ENCODE measurements around the gene PCNX1. TPM values are rescaled to one million over a fixed set of nuclear protein-coding genes. Genes with fewer than 3 reads are reported as not detected.
"Not testable (repeated sequence)": the region's sequence is repeated elsewhere in the genome, so short reads cannot be mapped to it uniquely, and the experiment has no call there.

The PCNX1 gene
- total RNA-seq, 1 donor from 2014 or later = 46.5 TPM

DNA sequence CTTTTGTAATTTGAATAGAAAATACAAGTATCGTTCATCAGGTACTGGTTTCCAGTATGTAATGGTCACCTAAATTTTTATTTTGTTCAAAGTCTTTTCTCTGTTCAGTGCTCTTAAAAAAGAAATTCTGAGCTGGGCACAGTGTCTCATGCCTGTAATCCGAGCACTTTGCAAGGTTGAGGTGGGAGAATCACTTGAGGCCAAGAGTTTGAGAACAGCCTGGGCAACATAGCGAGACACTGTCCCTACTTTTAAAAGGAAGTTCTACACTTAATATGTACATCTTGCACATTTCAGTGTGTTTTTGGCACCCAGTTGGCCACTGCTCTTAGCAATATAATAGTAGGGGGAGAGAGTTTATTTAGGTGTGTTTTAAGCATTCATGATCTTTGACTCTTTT lies 27.9 kb downstream of the PCNX1 start:
- no peak for ATAC-seq
- H3K27me3 ChIP-seq = no peaks in the 10 kb centered on the region
- H3K4me1 ChIP-seq = peaks cover 37% of the 10 kb centered on the region
- H3K27ac ChIP-seq = peak overlapping the region; percentile 59
- no peaks in the 10 kb centered on the region for H3K36me3 ChIP-seq
- TF ChIP-seq, protein P1, sequence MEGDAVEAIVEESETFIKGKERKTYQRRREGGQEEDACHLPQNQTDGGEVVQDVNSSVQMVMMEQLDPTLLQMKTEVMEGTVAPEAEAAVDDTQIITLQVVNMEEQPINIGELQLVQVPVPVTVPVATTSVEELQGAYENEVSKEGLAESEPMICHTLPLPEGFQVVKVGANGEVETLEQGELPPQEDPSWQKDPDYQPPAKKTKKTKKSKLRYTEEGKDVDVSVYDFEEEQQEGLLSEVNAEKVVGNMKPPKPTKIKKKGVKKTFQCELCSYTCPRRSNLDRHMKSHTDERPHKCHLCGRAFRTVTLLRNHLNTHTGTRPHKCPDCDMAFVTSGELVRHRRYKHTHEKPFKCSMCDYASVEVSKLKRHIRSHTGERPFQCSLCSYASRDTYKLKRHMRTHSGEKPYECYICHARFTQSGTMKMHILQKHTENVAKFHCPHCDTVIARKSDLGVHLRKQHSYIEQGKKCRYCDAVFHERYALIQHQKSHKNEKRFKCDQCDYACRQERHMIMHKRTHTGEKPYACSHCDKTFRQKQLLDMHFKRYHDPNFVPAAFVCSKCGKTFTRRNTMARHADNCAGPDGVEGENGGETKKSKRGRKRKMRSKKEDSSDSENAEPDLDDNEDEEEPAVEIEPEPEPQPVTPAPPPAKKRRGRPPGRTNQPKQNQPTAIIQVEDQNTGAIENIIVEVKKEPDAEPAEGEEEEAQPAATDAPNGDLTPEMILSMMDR (IDR thresholded peaks at IDR 0.05) = no peak
- H3K9me3 ChIP-seq = no peaks in the 10 kb centered on the region
- no peak overlapping the region for H3K4me3 ChIP-seq
- intact Hi-C loops (cut with DNase I) = no loop called here
- DNase-seq = no peak

DNA sequence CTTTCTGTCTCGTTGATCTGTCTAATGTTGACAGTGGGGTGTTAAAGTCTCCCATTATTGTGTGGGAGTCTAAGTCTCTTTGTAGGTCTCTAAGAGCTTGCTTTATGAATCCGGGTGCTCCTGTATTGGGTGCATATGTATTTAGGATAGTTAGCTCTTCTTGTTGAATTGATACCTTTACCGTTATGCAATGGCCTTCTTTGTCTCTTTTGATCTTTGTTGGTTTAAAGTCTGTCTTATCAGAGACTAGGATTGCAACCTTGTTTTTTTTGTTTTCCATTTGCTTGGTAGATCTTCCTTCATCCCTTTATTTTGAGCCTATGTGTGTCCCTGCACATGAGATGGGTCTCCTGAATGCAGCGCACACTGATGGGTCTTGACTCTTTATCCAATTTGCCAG lies 32.4 kb downstream of the PCNX1 start:
- H3K9me3 ChIP-seq; H3K27ac ChIP-seq; H3K36me3 ChIP-seq; DNase-seq; intact Hi-C loops (cut with DNase I); H3K27me3 ChIP-seq; ATAC-seq; H3K4me3 ChIP-seq: not testable (repeated sequence)
- H3K4me1 ChIP-seq = peaks cover 22% of the 10 kb centered on the region

DNA sequence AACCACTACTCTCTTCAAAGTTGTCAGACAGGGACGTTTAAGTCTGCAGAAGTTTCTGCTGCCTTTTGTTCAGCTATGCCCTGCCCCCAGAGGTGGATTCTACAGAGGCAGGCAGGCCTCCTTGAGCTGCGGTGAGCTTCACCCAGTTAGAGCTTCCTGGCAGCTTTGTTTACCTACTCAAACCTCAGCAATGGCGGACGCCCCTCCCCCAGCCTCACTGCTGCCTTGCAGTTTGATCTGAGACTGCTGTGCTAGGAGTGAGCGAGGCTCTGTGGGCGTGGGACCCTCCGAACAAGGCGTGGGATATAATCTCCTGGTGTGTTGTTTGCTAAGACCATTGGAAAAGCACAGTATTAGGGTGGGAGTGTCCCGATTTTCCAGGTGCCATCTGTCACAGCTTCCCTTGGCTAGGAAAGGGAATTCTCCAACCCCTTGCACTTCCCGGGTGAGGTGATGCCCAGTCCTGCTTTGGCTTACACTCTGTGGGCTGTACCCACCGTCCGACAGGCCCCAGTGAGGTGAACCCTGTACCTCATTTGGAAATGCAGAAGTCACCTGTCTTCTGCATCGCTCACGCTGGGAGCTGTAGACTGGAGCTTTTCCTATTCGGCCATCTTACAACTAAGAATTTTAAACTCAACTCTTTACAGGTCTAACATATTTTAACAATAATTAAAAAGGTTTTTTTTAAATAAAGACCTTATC lies 34.5 kb downstream of the PCNX1 start:
- H3K4me1 ChIP-seq = peaks cover 15% of the 10 kb centered on the region
- intact Hi-C loops (cut with DNase I); ATAC-seq; H3K27ac ChIP-seq; H3K36me3 ChIP-seq; H3K27me3 ChIP-seq; H3K4me3 ChIP-seq; H3K9me3 ChIP-seq: not testable (repeated sequence)
- DNase-seq = peak; percentile 82

DNA sequence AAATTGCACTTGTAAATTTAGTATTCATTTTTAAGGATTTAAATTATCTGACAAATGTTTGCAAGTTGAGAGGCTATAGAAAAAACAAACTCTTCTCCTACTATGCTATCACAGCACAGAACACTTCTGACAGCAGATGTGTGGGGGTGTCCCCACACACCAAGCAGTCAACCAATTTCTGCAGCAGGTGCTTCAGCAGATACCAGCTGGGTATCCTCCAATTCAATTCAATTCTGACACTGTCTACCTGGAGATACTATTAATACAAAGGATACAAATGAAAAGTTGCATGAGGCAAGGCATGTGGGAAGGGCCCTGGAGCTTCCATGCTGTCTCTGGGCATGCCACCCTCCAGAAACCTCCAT lies 35.1 kb downstream of the PCNX1 start:
- DNase-seq (no peak), ATAC-seq (no peak)
- no peak overlapping the region for H3K27ac ChIP-seq
- H3K4me1 ChIP-seq = peaks cover 15% of the 10 kb centered on the region
- no peaks in the 10 kb centered on the region for H3K27me3 ChIP-seq
- H3K4me3 ChIP-seq = no peak overlapping the region
- TF ChIP-seq, protein P1 (IDR thresholded peaks at IDR 0.05) = no peak
- peaks cover 3% of the 10 kb centered on the region for H3K36me3 ChIP-seq
- intact Hi-C loops (cut with DNase I) = no loop called here
- peaks cover 6% of the 10 kb centered on the region for H3K9me3 ChIP-seq

DNA sequence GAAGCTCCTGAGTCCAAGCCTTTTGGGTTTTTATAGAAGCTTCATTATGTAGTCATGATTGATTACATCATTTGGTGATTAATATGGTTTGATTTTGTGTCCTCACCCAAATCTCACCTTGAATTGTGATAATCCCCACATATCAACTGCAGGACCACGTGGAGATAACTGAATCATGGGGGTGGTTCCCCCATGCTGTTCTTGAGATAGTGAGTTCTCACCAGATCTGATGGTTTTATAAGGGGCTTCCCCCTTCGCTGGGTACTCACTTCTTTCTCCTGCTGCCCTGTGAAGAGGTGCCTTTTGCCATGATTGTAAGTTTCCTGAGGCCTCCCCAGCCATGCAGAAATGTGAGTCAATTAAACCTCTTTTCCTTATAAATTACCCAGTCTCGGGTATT lies 35.5 kb downstream of the PCNX1 start:
- DNase-seq; ATAC-seq; H3K36me3 ChIP-seq; H3K9me3 ChIP-seq; H3K4me3 ChIP-seq; intact Hi-C loops (cut with DNase I); H3K27ac ChIP-seq; H3K27me3 ChIP-seq: not testable (repeated sequence)
- H3K4me1 ChIP-seq = peaks cover 15% of the 10 kb centered on the region

DNA sequence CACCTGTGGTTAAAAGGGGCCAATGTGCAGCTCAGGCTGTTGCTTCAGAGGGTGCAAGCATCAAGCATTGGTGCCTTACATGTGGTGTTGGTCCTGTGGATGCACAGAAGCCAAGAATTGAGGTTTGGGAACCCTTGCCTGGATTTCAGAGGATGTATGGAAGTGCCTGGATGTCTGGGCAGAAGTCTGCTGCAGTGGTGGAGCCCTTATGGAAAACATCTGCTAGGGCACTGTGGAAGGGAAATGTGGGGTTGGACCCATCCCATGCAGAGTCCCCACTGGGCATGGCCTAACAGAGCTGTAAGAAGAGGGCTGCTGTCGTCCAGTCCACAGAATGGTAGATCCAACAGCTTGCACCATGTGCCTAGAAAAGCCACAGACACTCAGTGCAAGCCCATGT lies 36.6 kb downstream of the PCNX1 start:
- H3K4me3 ChIP-seq = no peak overlapping the region
- no peak overlapping the region for H3K27ac ChIP-seq
- no peaks in the 10 kb centered on the region for H3K27me3 ChIP-seq
- intact Hi-C loops (cut with DNase I) = no loop called here
- peaks cover 14% of the 10 kb centered on the region for H3K9me3 ChIP-seq
- no peak for DNase-seq
- ATAC-seq = no peak
- H3K36me3 ChIP-seq = peaks cover 12% of the 10 kb centered on the region
- TF ChIP-seq, protein P1 (IDR thresholded peaks at IDR 0.05) = no peak
- H3K4me1 ChIP-seq = peaks cover 12% of the 10 kb centered on the region

DNA sequence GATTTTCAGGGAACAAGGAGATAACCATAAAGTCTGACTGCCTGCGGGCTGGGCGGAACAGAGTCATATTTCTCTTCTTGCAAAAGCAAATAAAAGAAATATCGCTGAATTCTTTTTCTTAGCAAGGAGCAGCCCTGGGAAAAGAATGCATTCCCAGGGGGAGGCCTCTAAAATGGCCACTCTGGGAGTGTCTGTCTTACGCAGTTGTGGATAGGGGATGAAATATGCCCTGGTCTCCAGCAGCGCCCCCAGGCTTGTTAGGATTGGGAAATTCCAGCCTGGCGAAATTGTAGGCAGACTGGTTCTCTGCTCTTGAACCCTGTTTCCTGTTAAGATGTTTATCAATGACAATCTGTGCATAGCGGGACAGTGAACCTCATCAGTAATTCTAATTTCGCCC lies 40.5 kb downstream of the PCNX1 start:
- Histone ChIP-seq H3K4me3 (no peak overlapping the region), H3K36me3 (peaks cover 29% of the 10 kb centered on the region), H3K27me3 (no peaks in the 10 kb centered on the region), H3K4me1 (no peaks in the 10 kb centered on the region), H3K27ac (no peak overlapping the region), H3K9me3 (peaks cover 14% of the 10 kb centered on the region)
- DNase-seq (no peak), ATAC-seq (no peak)
- intact Hi-C loops (cut with DNase I) = no loop called here
- TF ChIP-seq, protein P1 (IDR thresholded peaks at IDR 0.05) = no peak
